ENCODE measurements around the gene KCNG4. TPM values are rescaled to one million over a fixed set of nuclear protein-coding genes. Genes with fewer than 3 reads are reported as not detected.

KCNG4 gene
- polyA plus RNA-seq, 1 donor from 2014 or later: not detected

DNA sequence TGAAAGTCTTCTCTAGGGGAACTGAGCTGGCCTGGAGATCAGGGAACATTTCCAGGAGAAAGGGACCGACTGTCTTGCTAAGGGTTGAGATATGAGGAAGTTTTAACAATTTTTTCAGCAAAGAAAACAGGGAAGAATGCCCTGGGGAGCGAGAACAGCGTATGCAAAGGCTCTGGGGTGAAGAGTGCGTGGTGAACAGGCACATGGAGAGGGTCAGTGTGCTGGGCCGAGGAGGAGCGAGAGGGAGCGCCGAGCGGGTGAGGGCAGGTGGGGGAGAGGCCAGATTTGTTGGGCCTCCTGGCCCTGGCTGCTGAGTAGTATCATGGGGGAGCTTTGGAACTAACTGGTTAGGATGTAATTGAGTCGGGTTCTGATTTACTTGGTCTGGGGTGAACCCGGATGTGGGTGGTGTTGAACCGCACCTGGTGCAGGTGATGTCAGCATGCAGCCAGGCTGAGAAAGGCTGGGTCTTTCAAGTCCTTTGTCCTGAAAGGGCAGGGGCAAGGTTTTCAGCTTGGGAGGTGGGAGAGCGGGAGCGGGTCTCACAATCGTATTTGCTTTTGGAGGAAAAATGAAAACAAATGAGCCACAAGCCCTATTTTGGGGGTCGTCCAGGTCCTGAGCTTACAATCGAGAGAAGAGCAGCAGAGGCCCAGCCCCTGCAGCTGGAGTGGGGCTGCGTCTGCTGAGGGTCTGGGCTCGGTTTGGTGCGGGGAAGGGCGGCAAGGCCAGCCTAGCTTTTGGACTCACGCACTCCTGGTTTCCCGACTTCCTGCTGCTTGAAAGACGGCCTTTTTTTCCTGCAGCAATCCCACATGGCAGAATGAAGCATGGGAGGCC, 43.7 kb upstream of the KCNG4 start:
- Histone ChIP-seq H3K27me3 (ENCODE audit: insufficient read depth, low read depth, low read length) (no peaks in the 10 kb centered on the region), H3K9me3 (ENCODE audit: low read length) (no peaks in the 10 kb centered on the region), H3K4me3 (ENCODE audit: low read length) (no peak overlapping the region), H4K20me1 (ENCODE audit: insufficient read depth) (no peaks in the 10 kb centered on the region), H3K4me2 (ENCODE audit: low read length) (no peak overlapping the region), H3K79me2 (replicated peaks; ENCODE audit: insufficient read depth, low read length) (no peaks in the 10 kb centered on the region), H3K27ac (ENCODE audit: low read length) (no peak overlapping the region), H2AFZ (ENCODE audit: low read depth, low read length) (no peak overlapping the region), H3K9ac (ENCODE audit: low read length) (no peak overlapping the region), H3K36me3 (ENCODE audit: insufficient read depth, low read length) (no peaks in the 10 kb centered on the region), H3K9me2 (ENCODE audit: insufficient read depth, low read length) (no peaks in the 10 kb centered on the region), H3F3A (ENCODE audit: insufficient read depth, low read length, poor library complexity, severe bottlenecking) (no peaks in the 10 kb centered on the region)
- TF ChIP-seq EZH2 (IDR thresholded peaks at IDR 0.05; ENCODE audit: borderline replicate concordance, insufficient read depth, low read length, poor library complexity, severe bottlenecking) (no peak), EP300 (conservative IDR thresholded peaks at IDR 0.05; ENCODE audit: poor library complexity, severe bottlenecking) (no peak), TAF1 (IDR thresholded peaks at IDR 0.05; ENCODE audit: low read depth) (no peak), POLR2AphosphoS5 (IDR thresholded peaks at IDR 0.05) (no peak), RAD21 (conservative IDR thresholded peaks at IDR 0.05) (no peak), MXI1 (conservative IDR thresholded peaks at IDR 0.05; ENCODE audit: poor library complexity, severe bottlenecking) (no peak), SMC3 (conservative IDR thresholded peaks at IDR 0.05; ENCODE audit: poor library complexity) (no peak), REST (IDR thresholded peaks at IDR 0.05; ENCODE audit: borderline replicate concordance) (no peak)
- TF ChIP-seq, protein P1, sequence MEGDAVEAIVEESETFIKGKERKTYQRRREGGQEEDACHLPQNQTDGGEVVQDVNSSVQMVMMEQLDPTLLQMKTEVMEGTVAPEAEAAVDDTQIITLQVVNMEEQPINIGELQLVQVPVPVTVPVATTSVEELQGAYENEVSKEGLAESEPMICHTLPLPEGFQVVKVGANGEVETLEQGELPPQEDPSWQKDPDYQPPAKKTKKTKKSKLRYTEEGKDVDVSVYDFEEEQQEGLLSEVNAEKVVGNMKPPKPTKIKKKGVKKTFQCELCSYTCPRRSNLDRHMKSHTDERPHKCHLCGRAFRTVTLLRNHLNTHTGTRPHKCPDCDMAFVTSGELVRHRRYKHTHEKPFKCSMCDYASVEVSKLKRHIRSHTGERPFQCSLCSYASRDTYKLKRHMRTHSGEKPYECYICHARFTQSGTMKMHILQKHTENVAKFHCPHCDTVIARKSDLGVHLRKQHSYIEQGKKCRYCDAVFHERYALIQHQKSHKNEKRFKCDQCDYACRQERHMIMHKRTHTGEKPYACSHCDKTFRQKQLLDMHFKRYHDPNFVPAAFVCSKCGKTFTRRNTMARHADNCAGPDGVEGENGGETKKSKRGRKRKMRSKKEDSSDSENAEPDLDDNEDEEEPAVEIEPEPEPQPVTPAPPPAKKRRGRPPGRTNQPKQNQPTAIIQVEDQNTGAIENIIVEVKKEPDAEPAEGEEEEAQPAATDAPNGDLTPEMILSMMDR (IDR thresholded peaks at IDR 0.05; ENCODE audit: poor library complexity, severe bottlenecking): no peak

DNA sequence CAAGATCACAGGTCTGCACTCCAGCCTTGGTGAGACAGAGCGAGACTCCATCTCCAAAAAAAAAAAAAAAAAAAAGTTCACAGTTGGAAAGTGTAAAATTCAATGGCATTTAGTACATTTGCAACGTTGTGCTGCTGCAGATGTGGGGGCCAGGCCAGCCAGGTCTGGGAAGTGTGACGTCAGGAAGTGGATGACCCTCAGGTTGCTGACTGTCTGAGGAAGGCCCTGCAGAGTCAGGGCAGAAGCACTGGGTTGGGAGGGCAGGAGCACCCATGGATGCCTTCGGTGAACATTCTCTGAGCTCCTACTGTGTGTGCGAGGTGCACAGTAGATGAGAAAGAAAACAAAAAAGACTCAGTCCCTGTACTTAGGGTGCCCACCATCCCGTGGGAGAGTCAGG, 42.7 kb upstream of the KCNG4 start:
- no peaks in the 10 kb centered on the region for H3K79me2 ChIP-seq (replicated peaks; ENCODE audit: insufficient read depth, low read length)
- H3K9me2 ChIP-seq (ENCODE audit: insufficient read depth, low read length): no peaks in the 10 kb centered on the region
- no peak overlapping the region for H3K9ac ChIP-seq (ENCODE audit: low read length)
- no peaks in the 10 kb centered on the region for H3K36me3 ChIP-seq (ENCODE audit: insufficient read depth, low read length)
- H3F3A ChIP-seq (ENCODE audit: insufficient read depth, low read length, poor library complexity, severe bottlenecking): no peaks in the 10 kb centered on the region
- no peaks in the 10 kb centered on the region for H4K20me1 ChIP-seq (ENCODE audit: insufficient read depth)
- H3K4me2 ChIP-seq (ENCODE audit: low read length): no peak overlapping the region
- no peaks in the 10 kb centered on the region for H3K27me3 ChIP-seq (ENCODE audit: insufficient read depth, low read depth, low read length)
- no peak overlapping the region for H3K27ac ChIP-seq (ENCODE audit: low read length)
- no peak overlapping the region for H3K4me3 ChIP-seq (ENCODE audit: low read length)
- TF ChIP-seq, protein P1 (IDR thresholded peaks at IDR 0.05; ENCODE audit: poor library complexity, severe bottlenecking): no peak
- no peak for TF ChIP-seq REST (IDR thresholded peaks at IDR 0.05; ENCODE audit: borderline replicate concordance)
- TF ChIP-seq EZH2 (IDR thresholded peaks at IDR 0.05; ENCODE audit: borderline replicate concordance, insufficient read depth, low read length, poor library complexity, severe bottlenecking): no peak
- TF ChIP-seq RAD21 (conservative IDR thresholded peaks at IDR 0.05): no peak
- no peak for TF ChIP-seq SMC3 (conservative IDR thresholded peaks at IDR 0.05; ENCODE audit: poor library complexity)
- TF ChIP-seq MXI1 (conservative IDR thresholded peaks at IDR 0.05; ENCODE audit: poor library complexity, severe bottlenecking): no peak
- TF ChIP-seq POLR2AphosphoS5 (IDR thresholded peaks at IDR 0.05): no peak
- TF ChIP-seq EP300 (conservative IDR thresholded peaks at IDR 0.05; ENCODE audit: poor library complexity, severe bottlenecking): no peak
- TF ChIP-seq TAF1 (IDR thresholded peaks at IDR 0.05; ENCODE audit: low read depth): no peak
- H2AFZ ChIP-seq (ENCODE audit: low read depth, low read length): no peak overlapping the region
- no peaks in the 10 kb centered on the region for H3K9me3 ChIP-seq (ENCODE audit: low read length)

Measured in neural cell (in vitro differentiated cells).